ENCODE measurements around the gene PFKP. TPM values are rescaled to one million over a fixed set of nuclear protein-coding genes. Genes with fewer than 3 reads are reported as not detected.

The PFKP gene
- polyA plus RNA-seq, 6 donors from 2014 or later: 26.3 to 51.2 (median 39.7) TPM

- peaks cover 0 to 8% (median 0%) of the 10 kb centered on the region in 3 donors for H3K27me3 Mint-ChIP-seq
- ATAC-seq (ENCODE audit: low read depth in 2 of 2) (peak; percentile 94 to 95), DNase-seq (peak; percentile 71)
- peak overlapping the region; percentile 78 to 97 (median 92) for H3K27ac Mint-ChIP-seq
- peaks cover 0 to 7% of the 10 kb centered on the region in 2 donors for H3K36me3 Mint-ChIP-seq
- peak overlapping the region in 7 of 8 donors; percentile 26 to 81 (median 44) for H3K4me3 Mint-ChIP-seq
- peaks cover 0 to 13% (median 10%) of the 10 kb centered on the region in 7 donors for H3K9me3 Mint-ChIP-seq
- peaks cover 35 to 49% (median 40%) of the 10 kb centered on the region in 3 donors for H3K4me1 Mint-ChIP-seq
Measured at GRCh38 chr10:3036155-3037021, 31.0 kb upstream of the PFKP start.

DNA sequence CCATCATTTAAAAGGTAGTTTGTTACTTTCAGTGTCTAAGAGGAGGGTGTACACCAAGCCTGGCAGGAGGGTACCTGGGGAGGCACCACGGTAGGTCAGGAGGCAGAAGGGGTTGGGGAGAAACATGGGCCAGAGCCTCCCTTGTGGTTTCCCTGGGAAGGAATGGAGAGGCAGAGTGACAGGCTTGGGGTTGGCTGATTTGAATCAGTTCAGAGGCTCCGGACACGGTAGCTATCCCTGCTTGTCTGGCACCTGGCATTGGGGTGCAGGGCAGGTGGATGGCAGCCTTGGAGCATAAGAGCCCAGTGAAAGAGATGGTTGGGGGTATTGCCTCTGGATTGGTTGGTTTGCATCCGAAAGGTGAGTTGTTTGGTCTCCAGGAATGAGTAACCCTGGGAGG lies 30.2 kb upstream of the PFKP start:
- H3K9me3 Mint-ChIP-seq: peaks cover 0 to 13% (median 10%) of the 10 kb centered on the region in 7 donors
- DNase-seq (no peak), ATAC-seq (ENCODE audit: low read depth in 2 of 2) (no peak)
- H3K27ac Mint-ChIP-seq: peak overlapping the region; percentile 20 to 97 (median 84)
- H3K4me3 Mint-ChIP-seq: peak overlapping the region in 4 of 8 donors; percentile 24 to 71 (median 50)
- H3K4me1 Mint-ChIP-seq: peaks cover 35 to 49% (median 40%) of the 10 kb centered on the region in 3 donors
- H3K27me3 Mint-ChIP-seq: peaks cover 0 to under 1% (median 0%) of the 10 kb centered on the region in 3 donors
- peaks cover 0 to 7% of the 10 kb centered on the region in 2 donors for H3K36me3 Mint-ChIP-seq

- H3K4me1 Mint-ChIP-seq: peaks cover 27 to 44% (median 30%) of the 10 kb centered on the region in 3 donors
- ATAC-seq (ENCODE audit: low read depth in 2 of 2) (no peak), DNase-seq (no peak)
- H3K4me3 Mint-ChIP-seq: no peak overlapping the region
- H3K27me3 Mint-ChIP-seq: peaks cover 0 to 10% (median 5%) of the 10 kb centered on the region in 3 donors
- peaks cover 0 to 7% of the 10 kb centered on the region in 2 donors for H3K36me3 Mint-ChIP-seq
- H3K27ac Mint-ChIP-seq: peak overlapping the region in 1 of 6 donors; percentile 78
- peaks cover 0 to 13% (median 9%) of the 10 kb centered on the region in 7 donors for H3K9me3 Mint-ChIP-seq
Measured at GRCh38 chr10:3040069-3040468, 27.3 kb upstream of the PFKP start.

DNA sequence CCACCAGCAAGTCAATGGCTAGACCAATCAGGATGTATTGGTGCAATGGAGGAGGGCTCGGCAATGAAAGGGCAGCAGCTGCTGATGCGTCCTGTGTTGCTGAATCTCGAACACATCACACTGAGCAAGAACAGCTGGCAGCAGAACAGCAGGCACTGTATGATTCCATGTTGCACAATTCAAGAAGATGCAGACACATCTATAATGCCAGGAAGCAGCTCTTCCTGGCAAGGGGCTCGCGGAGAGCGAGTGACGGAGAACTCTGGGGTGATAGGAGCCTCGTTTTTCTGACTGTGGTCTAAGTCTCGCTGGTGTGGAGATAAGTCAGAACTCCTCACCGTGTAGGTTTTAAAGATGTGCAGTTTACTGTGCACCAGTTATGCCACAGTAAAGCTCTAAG lies 24.8 kb upstream of the PFKP start:
- no peak for ATAC-seq (ENCODE audit: low read depth in 2 of 2)
- Mint-ChIP-seq H3K9me3 (peaks cover 0 to 11% (median 3%) of the 10 kb centered on the region in 7 donors), H3K4me3 (no peak overlapping the region), H3K4me1 (peaks cover 6 to 18% (median 8%) of the 10 kb centered on the region in 3 donors), H3K27ac (peak overlapping the region in 1 of 6 donors; percentile 19), H3K27me3 (peaks cover 5 to 25% (median 17%) of the 10 kb centered on the region in 3 donors), H3K36me3 (no peaks in the 10 kb centered on the region)
- no peak for DNase-seq

GRCh38 chr10:3043512-3044368 lies 23.6 kb upstream of the PFKP start:
- Mint-ChIP-seq H3K4me3 (no peak overlapping the region), H3K27me3 (peaks cover 5 to 37% (median 28%) of the 10 kb centered on the region in 3 donors), H3K9me3 (peaks cover 0 to 6% (median 3%) of the 10 kb centered on the region in 7 donors), H3K27ac (peak overlapping the region in 2 of 6 donors; percentile 42 to 81), H3K36me3 (no peaks in the 10 kb centered on the region), H3K4me1 (peaks cover 6 to 17% (median 8%) of the 10 kb centered on the region in 3 donors)
- ATAC-seq (ENCODE audit: low read depth in 2 of 2) (peak; percentile 82 to 87), DNase-seq (peak; percentile 51)

DNA sequence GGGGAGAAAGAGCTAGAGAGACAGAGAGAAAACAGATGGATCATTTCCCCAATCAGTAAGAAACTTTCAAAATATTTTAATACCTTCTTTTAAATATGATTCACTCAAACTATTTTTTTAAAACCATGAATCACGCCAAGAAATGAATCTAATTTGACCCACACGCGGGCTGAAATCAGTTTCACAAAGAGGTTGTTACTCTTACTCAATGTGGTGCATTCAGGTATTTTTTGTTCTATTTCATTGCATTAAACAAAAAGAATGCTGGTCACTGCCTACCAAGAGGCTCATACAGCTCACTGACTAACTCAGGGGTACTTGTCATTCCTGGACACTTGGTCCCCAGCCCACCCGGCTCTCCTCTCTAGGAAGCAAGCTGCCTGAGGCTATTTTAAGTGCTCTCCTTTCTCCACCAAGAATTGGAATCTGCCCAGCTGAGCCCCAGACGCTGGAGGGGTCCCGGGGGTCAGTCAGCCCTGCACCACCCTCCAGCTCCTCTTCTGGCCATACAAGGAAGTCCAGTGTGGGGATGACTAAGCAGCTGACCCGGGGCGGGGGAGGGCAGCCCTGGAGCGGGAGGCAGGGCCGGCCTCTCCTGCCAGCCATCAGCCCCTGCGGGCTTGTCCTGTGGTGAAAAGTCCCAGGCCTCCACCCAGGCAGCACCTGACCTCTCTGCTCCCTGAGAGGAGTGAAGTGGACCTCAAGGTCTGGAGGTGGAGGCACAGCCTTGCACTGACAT lies 21.7 kb upstream of the PFKP start:
- no peak overlapping the region for H3K27ac Mint-ChIP-seq
- no peak for ATAC-seq (ENCODE audit: low read depth in 2 of 2)
- peaks cover 8 to 50% (median 41%) of the 10 kb centered on the region in 3 donors for H3K27me3 Mint-ChIP-seq
- H3K4me3 Mint-ChIP-seq: no peak overlapping the region
- H3K9me3 Mint-ChIP-seq: no peaks in the 10 kb centered on the region
- H3K36me3 Mint-ChIP-seq: no peaks in the 10 kb centered on the region
- H3K4me1 Mint-ChIP-seq: peaks cover 4 to 9% (median 6%) of the 10 kb centered on the region in 3 donors
- no peak for DNase-seq

GRCh38 chr10:3046210-3046779 lies 21.1 kb upstream of the PFKP start:
- Mint-ChIP-seq H3K4me1 (peaks cover 4 to 9% (median 6%) of the 10 kb centered on the region in 3 donors), H3K27me3 (peaks cover 10 to 50% (median 41%) of the 10 kb centered on the region in 3 donors), H3K27ac (peak overlapping the region in 1 of 6 donors; percentile 43), H3K4me3 (no peak overlapping the region), H3K9me3 (no peaks in the 10 kb centered on the region), H3K36me3 (no peaks in the 10 kb centered on the region)
- DNase-seq (no peak), ATAC-seq (ENCODE audit: low read depth in 2 of 2) (no peak)

DNA sequence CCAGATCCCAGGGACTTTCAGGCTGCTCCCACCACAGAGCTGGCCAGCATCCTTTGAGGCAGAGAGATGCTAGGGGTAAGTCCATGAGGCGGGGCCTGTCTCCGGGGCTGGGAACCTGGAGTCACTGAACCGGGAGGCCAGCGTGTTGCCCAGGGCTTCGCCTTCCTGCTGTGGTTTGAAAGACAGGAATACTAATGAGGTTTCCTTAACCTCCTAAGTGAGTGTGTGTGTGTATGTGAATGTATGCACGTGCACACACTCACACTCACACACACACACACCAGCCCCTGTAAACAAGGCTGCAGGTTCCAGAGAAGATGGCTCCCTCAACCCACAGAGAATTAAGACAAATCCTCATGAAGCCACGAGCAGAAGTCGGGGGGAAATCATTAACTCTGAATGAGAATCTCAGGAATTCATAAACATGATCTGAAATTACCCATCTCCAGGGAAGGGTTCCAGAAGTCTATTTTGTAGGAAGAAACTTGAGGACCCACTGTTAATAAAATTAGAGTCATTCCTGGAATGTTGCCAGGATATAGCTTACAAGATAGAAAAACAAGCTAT lies 20.3 kb upstream of the PFKP start:
- Mint-ChIP-seq H3K27ac (no peak overlapping the region), H3K4me1 (peaks cover 4 to 9% (median 6%) of the 10 kb centered on the region in 3 donors), H3K4me3 (no peak overlapping the region), H3K9me3 (no peaks in the 10 kb centered on the region), H3K36me3 (no peaks in the 10 kb centered on the region), H3K27me3 (peaks cover 10 to 50% (median 41%) of the 10 kb centered on the region in 3 donors)
- no peak for DNase-seq
- no peak for ATAC-seq (ENCODE audit: low read depth in 2 of 2)

GRCh38 chr10:3047596-3047995 lies 19.8 kb upstream of the PFKP start:
- Mint-ChIP-seq H3K27me3 (peaks cover 10 to 50% (median 41%) of the 10 kb centered on the region in 3 donors), H3K9me3 (no peaks in the 10 kb centered on the region), H3K36me3 (no peaks in the 10 kb centered on the region), H3K27ac (no peak overlapping the region), H3K4me3 (no peak overlapping the region), H3K4me1 (peaks cover 4 to 9% (median 6%) of the 10 kb centered on the region in 3 donors)
- ATAC-seq (ENCODE audit: low read depth in 2 of 2) (no peak), DNase-seq (no peak)

- Mint-ChIP-seq H3K27me3 (peaks cover 9 to 49% (median 41%) of the 10 kb centered on the region in 3 donors), H3K4me3 (peak overlapping the region in 1 of 8 donors; percentile 9), H3K36me3 (no peaks in the 10 kb centered on the region), H3K4me1 (peaks cover 4 to 7% (median 4%) of the 10 kb centered on the region in 3 donors), H3K9me3 (no peaks in the 10 kb centered on the region), H3K27ac (peak overlapping the region in 1 of 6 donors; percentile 22)
- DNase-seq (no peak), ATAC-seq (ENCODE audit: low read depth in 2 of 2) (no peak)
Measured at GRCh38 chr10:3048119-3049019, 19.0 kb upstream of the PFKP start.

DNA sequence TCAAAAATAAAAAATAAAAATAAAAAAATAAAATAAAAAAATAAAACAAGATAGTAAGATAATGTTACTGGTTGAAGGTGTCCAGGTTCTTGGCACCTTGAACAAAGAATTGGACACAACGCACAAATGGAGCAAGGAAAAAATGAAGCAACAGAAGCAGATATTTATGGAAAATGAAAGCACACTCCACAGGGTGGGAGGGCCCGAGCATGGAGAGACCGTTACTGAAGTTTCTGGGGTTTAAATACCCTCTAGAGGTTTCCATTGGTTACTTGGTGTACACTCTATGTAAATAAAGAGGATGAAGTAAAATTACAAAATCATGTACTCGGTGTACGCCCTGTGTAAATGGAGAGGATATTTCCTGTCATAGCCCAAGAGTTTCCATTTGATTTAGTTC lies 15.7 kb upstream of the PFKP start:
- Mint-ChIP-seq H3K9me3 (peaks cover 0 to 4% (median 0%) of the 10 kb centered on the region in 7 donors), H3K4me1 (no peaks in the 10 kb centered on the region), H3K27me3 (peaks cover 16 to 46% (median 40%) of the 10 kb centered on the region in 3 donors), H3K27ac (no peak overlapping the region), H3K36me3 (no peaks in the 10 kb centered on the region), H3K4me3 (no peak overlapping the region)
- ATAC-seq (ENCODE audit: low read depth in 2 of 2): no peak
- no peak for DNase-seq

All from naive B cell (primary cell).